K562 (cell line): Measurements from ENCODE around the gene FFAR4. TPM values are rescaled to one million over a fixed set of nuclear protein-coding genes. Genes with fewer than 3 reads are reported as not detected.

ENCODE experiments used
- COPS2 ChIP-seq: fragments of 450-650 bp; conservative IDR thresholded peaks from 2 replicates; pipeline ENCODE4 v1.6.1; 2016; ENCODE audit warnings: mild to moderate bottlenecking, moderate library complexity
- DDX20 ChIP-seq: fragments of 450-650 bp; IDR thresholded peaks from 2 replicates; pipeline ENCODE4 v1.6.1; 2016; ENCODE audit warnings: missing genetic modification characterization, low read depth, mild to moderate bottlenecking, missing compliant biosample characterization, moderate library complexity
- RBM14 ChIP-seq: fragments of 200-400 bp; formaldehyde crosslinking; IDR thresholded peaks from 2 replicates; pipeline ENCODE4 v1.6.1; 2018; ENCODE audit warnings: low read depth, mild to moderate bottlenecking, low read length, moderate library complexity, borderline replicate concordance; ENCODE audit not compliant: insufficient read depth
- ZNF444 ChIP-seq: fragments of 250-450 bp; sonication (Bioruptor Pico); IDR thresholded peaks from 2 replicates; pipeline ENCODE4 v1.4.0; 2020; ENCODE audit warnings: mild to moderate bottlenecking, moderate library complexity
- polyA plus RNA-seq, 8 experiments: library from polyadenylated mRNA; depleted of rRNA in 4 of 8; stranded (reverse) in 5 of 8; unstranded in 3 of 8; fragments of >200 nt; fragmentation: Nextera tagmentation in 2 of 8; fragmentation: Illumina TruSeq in 1 of 8; extraction: Ambion mirVana in 2 of 8; extraction: Trizol in 1 of 8; gene quantifications; 2 replicates each; pipeline versions ENCODE4 v1.2.1 to v1.2.3, GENCODE V29; 2011 to 2014; ENCODE audit warnings: inconsistent platforms in 1 of 8, missing spikeins in 1 of 8
- total RNA-seq, 7 experiments: library from RNA; depleted of rRNA in 6 of 7; stranded (reverse); fragments of >200 nt in 6 of 7; fragmentation: Illumina TruSeq in 2 of 7; extraction: Trizol in 2 of 7; gene quantifications; 2 replicates each; pipeline versions ENCODE4 v1.2.1 to v1.2.3, GENCODE V29; 2011 to 2021; ENCODE audit warnings: low replicate concordance in 1 of 7

The FFAR4 gene
- total and polyA plus RNA-seq, 9 of the 15 experiments (the other 6 are each of a cell fraction or from before 2014, with no cell fraction given), result not detected

DNA sequence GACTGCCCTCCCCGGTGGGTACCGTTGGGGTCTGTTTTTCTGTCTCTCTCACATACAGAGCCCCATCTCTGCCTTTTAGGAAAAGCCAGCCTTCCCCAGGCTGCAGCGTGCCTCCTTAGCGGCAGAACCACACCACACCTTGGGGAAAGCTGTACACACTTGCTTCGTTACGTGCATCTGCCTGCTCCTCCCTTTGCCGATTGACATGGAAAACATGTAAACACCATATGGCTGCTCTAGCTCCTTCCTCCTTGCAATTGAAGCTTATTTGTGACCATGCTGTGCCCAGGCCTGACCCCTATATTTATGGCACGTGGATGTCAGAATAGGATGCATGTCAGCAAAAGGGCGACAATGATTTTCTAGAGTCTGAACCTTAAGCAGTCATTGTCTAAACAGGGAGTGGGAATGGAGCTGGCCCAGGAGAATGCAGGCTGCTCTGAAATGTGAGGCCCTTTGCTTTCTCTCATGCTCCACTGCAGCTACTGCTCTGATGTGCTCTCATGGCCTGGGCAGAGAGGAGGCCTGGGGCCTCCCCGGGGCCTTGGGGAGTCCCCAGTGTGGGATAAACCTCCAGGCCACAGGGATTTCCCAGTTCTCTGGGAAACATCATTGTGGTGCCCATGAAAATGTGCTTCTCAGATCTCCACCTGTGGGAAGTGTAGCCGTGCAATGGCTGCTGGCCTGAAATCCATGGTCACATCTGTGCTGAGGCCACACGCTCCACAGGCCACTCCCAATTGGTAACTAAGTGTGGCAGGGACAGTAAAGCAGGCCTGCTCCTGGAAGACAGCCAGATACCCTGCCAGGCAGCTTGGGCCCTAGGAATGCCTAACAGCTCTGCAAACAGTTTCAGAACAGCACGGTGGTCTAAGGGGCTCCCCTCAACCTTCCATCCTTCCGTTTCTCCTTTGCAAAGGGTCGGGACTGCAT lies 64.4 kb downstream of the FFAR4 start (continued):
- no peak for TF ChIP-seq ZNF444
- no peak for TF ChIP-seq COPS2
- TF ChIP-seq DDX20, result no peak
- no peak for TF ChIP-seq RBM14

Other genes with a start within 250 kb of the FFAR4 start
- not detected in 2 replicates for gene MYOF, start 84.3 kb upstream of the FFAR4 start, total RNA-seq (2014; rRNA removed)
- not detected in 2 replicates for gene MYOF, start 84.3 kb upstream of the FFAR4 start, total RNA-seq (2014; rRNA removed; fragmentation: Illumina TruSeq; extraction: Trizol)
- not detected in 2 replicates for gene MYOF, start 84.3 kb upstream of the FFAR4 start, total RNA-seq (2015; rRNA removed; fragmentation: Illumina TruSeq; extraction: Trizol)
- 0.27 and 0.67 TPM in 2 replicates for gene MYOF, start 84.3 kb upstream of the FFAR4 start, total RNA-seq (2021)
- gene MYOF, start 84.3 kb upstream of the FFAR4 start, polyA plus RNA-seq (2011; rRNA removed), result 0.06 TPM in 1 of 2 replicates, not detected in the other
- not detected in 2 replicates for gene MYOF, start 84.3 kb upstream of the FFAR4 start, polyA plus RNA-seq (2014; fragmentation: Illumina TruSeq; extraction: Trizol)
- not detected for gene MYOF, start 84.3 kb upstream of the FFAR4 start, polyA plus RNA-seq (2014; fragmentation: Nextera tagmentation; extraction: Ambion mirVana)
- not detected in 2 replicates for gene MYOF, start 84.3 kb upstream of the FFAR4 start, polyA plus RNA-seq (2014; rRNA removed)
- gene CEP55, start 70.1 kb upstream of the FFAR4 start, total RNA-seq (2014; rRNA removed), result 18.1 TPM in 2 replicates
- 27.0 and 31.5 TPM in 2 replicates for gene CEP55, start 70.1 kb upstream of the FFAR4 start, total RNA-seq (2014; rRNA removed; fragmentation: Illumina TruSeq; extraction: Trizol)
- gene CEP55, start 70.1 kb upstream of the FFAR4 start, total RNA-seq (2015; rRNA removed; fragmentation: Illumina TruSeq; extraction: Trizol), result 27.8 and 32.5 TPM in 2 replicates
- gene CEP55, start 70.1 kb upstream of the FFAR4 start, total RNA-seq (2021), result 15.8 and 16.7 TPM in 2 replicates
- 20.3 and 25.2 TPM in 2 replicates for gene CEP55, start 70.1 kb upstream of the FFAR4 start, polyA plus RNA-seq (2011; rRNA removed)
- 18.3 and 23.4 TPM in 2 replicates for gene CEP55, start 70.1 kb upstream of the FFAR4 start, polyA plus RNA-seq (2014; fragmentation: Illumina TruSeq; extraction: Trizol)
- gene CEP55, start 70.1 kb upstream of the FFAR4 start, polyA plus RNA-seq (2014; fragmentation: Nextera tagmentation; extraction: Ambion mirVana), result 1 to 10 TPM; 4.4 to 5.6 TPM
- 14.0 and 15.2 TPM in 2 replicates for gene CEP55, start 70.1 kb upstream of the FFAR4 start, polyA plus RNA-seq (2014; rRNA removed)
- gene RBP4, start 34.6 kb downstream of the FFAR4 start, total RNA-seq (2014; rRNA removed), result not detected in 2 replicates
- gene RBP4, start 34.6 kb downstream of the FFAR4 start, total RNA-seq (2014; rRNA removed; fragmentation: Illumina TruSeq; extraction: Trizol), result not detected in 2 replicates
- gene RBP4, start 34.6 kb downstream of the FFAR4 start, total RNA-seq (2015; rRNA removed; fragmentation: Illumina TruSeq; extraction: Trizol), result not detected in 2 replicates
- 0.91 and 2.0 TPM in 2 replicates for gene RBP4, start 34.6 kb downstream of the FFAR4 start, total RNA-seq (2021)
- gene RBP4, start 34.6 kb downstream of the FFAR4 start, polyA plus RNA-seq (2011; rRNA removed), result not detected in 2 replicates
- gene RBP4, start 34.6 kb downstream of the FFAR4 start, polyA plus RNA-seq (2014; fragmentation: Illumina TruSeq; extraction: Trizol), result not detected in 2 replicates
- not detected for gene RBP4, start 34.6 kb downstream of the FFAR4 start, polyA plus RNA-seq (2014; fragmentation: Nextera tagmentation; extraction: Ambion mirVana)
- gene RBP4, start 34.6 kb downstream of the FFAR4 start, polyA plus RNA-seq (2014; rRNA removed), result not detected in 2 replicates
- not detected in 2 replicates for gene PDE6C, start 45.9 kb downstream of the FFAR4 start, total RNA-seq (2014; rRNA removed)
- gene PDE6C, start 45.9 kb downstream of the FFAR4 start, total RNA-seq (2014; rRNA removed; fragmentation: Illumina TruSeq; extraction: Trizol), result not detected in 2 replicates
- not detected in 2 replicates for gene PDE6C, start 45.9 kb downstream of the FFAR4 start, total RNA-seq (2015; rRNA removed; fragmentation: Illumina TruSeq; extraction: Trizol)
- not detected in 2 replicates for gene PDE6C, start 45.9 kb downstream of the FFAR4 start, total RNA-seq (2021)
- gene PDE6C, start 45.9 kb downstream of the FFAR4 start, polyA plus RNA-seq (2011; rRNA removed), result not detected in 2 replicates
- gene PDE6C, start 45.9 kb downstream of the FFAR4 start, polyA plus RNA-seq (2014; fragmentation: Illumina TruSeq; extraction: Trizol), result not detected in 2 replicates
- gene PDE6C, start 45.9 kb downstream of the FFAR4 start, polyA plus RNA-seq (2014; fragmentation: Nextera tagmentation; extraction: Ambion mirVana), result not detected
- gene PDE6C, start 45.9 kb downstream of the FFAR4 start, polyA plus RNA-seq (2014; rRNA removed), result not detected in 2 replicates
- 4.9 and 5.1 TPM in 2 replicates for gene FRA10AC1, start 135.9 kb downstream of the FFAR4 start, total RNA-seq (2014; rRNA removed)
- 8.0 and 10.8 TPM in 2 replicates for gene FRA10AC1, start 135.9 kb downstream of the FFAR4 start, total RNA-seq (2014; rRNA removed; fragmentation: Illumina TruSeq; extraction: Trizol)
- gene FRA10AC1, start 135.9 kb downstream of the FFAR4 start, total RNA-seq (2015; rRNA removed; fragmentation: Illumina TruSeq; extraction: Trizol), result 5.8 and 5.9 TPM in 2 replicates
- 9.3 and 9.9 TPM in 2 replicates for gene FRA10AC1, start 135.9 kb downstream of the FFAR4 start, total RNA-seq (2021)
- gene FRA10AC1, start 135.9 kb downstream of the FFAR4 start, polyA plus RNA-seq (2011; rRNA removed), result 8.4 and 10.4 TPM in 2 replicates
- 10.4 and 11.8 TPM in 2 replicates for gene FRA10AC1, start 135.9 kb downstream of the FFAR4 start, polyA plus RNA-seq (2014; fragmentation: Illumina TruSeq; extraction: Trizol)
- 1 to 10 TPM; 4.4 to 4.5 TPM for gene FRA10AC1, start 135.9 kb downstream of the FFAR4 start, polyA plus RNA-seq (2014; fragmentation: Nextera tagmentation; extraction: Ambion mirVana)
- gene FRA10AC1, start 135.9 kb downstream of the FFAR4 start, polyA plus RNA-seq (2014; rRNA removed), result 7.7 and 8.5 TPM in 2 replicates
- not detected in 2 replicates for gene LGI1, start 191.3 kb downstream of the FFAR4 start, total RNA-seq (2014; rRNA removed)
- gene LGI1, start 191.3 kb downstream of the FFAR4 start, total RNA-seq (2014; rRNA removed; fragmentation: Illumina TruSeq; extraction: Trizol), result not detected in 2 replicates
- not detected in 2 replicates for gene LGI1, start 191.3 kb downstream of the FFAR4 start, total RNA-seq (2015; rRNA removed; fragmentation: Illumina TruSeq; extraction: Trizol)
- gene LGI1, start 191.3 kb downstream of the FFAR4 start, total RNA-seq (2021), result not detected in 2 replicates
- not detected in 2 replicates for gene LGI1, start 191.3 kb downstream of the FFAR4 start, polyA plus RNA-seq (2011; rRNA removed)
- not detected in 2 replicates for gene LGI1, start 191.3 kb downstream of the FFAR4 start, polyA plus RNA-seq (2014; fragmentation: Illumina TruSeq; extraction: Trizol)
- not detected for gene LGI1, start 191.3 kb downstream of the FFAR4 start, polyA plus RNA-seq (2014; fragmentation: Nextera tagmentation; extraction: Ambion mirVana)
- gene LGI1, start 191.3 kb downstream of the FFAR4 start, polyA plus RNA-seq (2014; rRNA removed), result not detected in 2 replicates